T-helper 2 cell treated with Interferon-gamma antibody and Interleukin-4, amounts not matched to agents 5 μg/mL and 100 μg/mL, for 36 hours (primary cell): ENCODE results near the gene CIRBP.

Experiments
- DNase-seq: peaks from one replicate; pipeline ENCODE4 v3.0.0; 2021; ENCODE audit warnings: low spot score
- H3K27ac Mint-ChIP-seq: one replicate; pipeline ENCODE4 v1.8.0; 2021; ENCODE audit warnings: mild to moderate bottlenecking, mixed read lengths
- H3K27me3 Mint-ChIP-seq: one replicate; pipeline ENCODE4 v1.8.0; 2021; ENCODE audit warnings: low read depth, mixed read lengths
- H3K36me3 Mint-ChIP-seq: one replicate; pipeline ENCODE4 v1.8.0; 2021; ENCODE audit warnings: low read depth, mixed read lengths
- H3K4me1 Mint-ChIP-seq: one replicate; pipeline ENCODE4 v1.8.0; 2021; ENCODE audit warnings: low read depth, mixed read lengths
- H3K4me3 Mint-ChIP-seq: one replicate; pipeline ENCODE4 v1.8.0; 2022; ENCODE audit warnings: mild to moderate bottlenecking, moderate library complexity, mixed read lengths
- H3K9me3 Mint-ChIP-seq: one replicate; pipeline ENCODE4 v1.8.0; 2021; ENCODE audit warnings: mixed read lengths

CIRBP gene

DNA sequence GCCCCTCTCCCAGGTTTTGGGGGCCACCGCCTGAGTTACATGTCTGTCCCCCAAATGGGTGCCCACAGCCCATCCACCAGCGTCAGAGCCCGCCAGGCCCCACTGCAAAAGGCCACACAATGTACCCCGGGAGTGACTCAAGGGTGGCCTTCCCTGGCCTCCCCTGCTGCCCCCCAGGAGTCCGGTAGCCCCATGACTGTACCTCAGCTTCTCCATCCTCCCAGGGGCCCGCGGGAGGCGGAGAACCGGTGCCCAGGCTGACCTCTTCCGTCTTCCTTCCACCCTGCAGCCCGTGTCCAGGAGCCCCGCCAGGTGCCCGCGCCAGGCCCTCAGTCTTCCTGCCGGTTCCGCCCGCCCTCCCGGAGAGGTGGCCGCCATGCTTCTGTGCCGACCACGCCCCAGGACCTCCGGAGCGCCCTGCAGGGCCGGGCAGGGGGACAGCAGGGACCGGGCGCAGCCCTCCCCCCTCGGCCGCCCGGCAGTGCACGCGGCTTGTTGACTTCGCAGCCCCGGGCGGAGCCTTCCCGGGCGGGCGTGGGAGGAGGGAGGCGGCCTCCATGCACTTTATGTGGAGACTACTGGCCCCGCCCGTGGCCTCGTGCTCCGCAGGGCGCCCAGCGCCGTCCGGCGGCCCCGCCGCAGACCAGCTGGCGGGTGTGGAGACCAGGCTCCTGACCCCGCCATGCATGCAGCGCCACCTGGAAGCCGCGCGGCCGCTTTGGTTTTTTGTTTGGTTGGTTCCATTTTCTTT is 41.7 kb upstream of the CIRBP start:
- no peak for DNase-seq
- Mint-ChIP-seq H3K36me3 (no peaks in the 10 kb centered on the region), H3K27me3 (no peaks in the 10 kb centered on the region), H3K9me3 (no peaks in the 10 kb centered on the region), H3K4me3 (no peak overlapping the region), H3K27ac (no peak overlapping the region), H3K4me1 (no peaks in the 10 kb centered on the region)

DNA sequence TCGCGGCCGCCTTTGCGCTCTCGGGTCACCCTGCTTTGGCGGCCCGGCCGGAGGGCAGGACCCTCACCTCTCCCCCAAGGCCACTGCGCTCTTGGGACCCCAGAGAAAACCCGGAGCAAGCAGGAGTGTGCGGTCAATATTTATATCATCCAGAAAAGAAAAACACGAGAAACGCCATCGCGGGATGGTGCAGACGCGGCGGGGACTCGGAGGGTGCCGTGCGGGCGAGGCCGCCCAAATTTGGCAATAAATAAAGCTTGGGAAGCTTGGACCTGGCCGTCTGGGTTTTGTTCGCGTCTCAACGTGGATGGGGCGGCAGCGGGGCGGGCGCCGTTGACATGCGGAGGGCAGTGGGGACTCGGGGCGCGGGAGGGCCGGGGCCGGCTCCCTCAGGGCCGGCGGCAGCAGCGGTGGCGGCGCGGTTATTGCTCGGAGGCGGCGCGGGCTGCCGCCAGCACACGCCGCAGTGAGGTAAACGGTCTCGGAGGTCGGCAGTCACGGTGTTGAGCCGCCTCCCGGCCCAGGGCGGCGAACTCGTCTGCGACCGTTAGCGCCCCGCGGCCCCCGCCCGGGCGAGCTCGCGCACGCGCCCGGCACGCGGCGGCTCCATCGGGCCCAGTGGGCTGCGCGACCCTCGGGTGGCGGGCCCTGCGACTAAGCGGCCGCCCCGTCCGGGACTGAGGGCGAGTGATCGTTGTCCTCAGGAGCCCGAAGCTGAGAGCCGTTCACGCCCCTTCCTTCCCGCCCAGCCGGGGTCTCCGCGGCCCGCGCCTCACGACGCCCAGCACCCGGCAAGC is 40.8 kb upstream of the CIRBP start:
- Mint-ChIP-seq H3K36me3 (no peaks in the 10 kb centered on the region), H3K4me1 (no peaks in the 10 kb centered on the region), H3K27ac (no peak overlapping the region), H3K9me3 (no peaks in the 10 kb centered on the region), H3K27me3 (no peaks in the 10 kb centered on the region), H3K4me3 (no peak overlapping the region)
- DNase-seq: no peak

DNA sequence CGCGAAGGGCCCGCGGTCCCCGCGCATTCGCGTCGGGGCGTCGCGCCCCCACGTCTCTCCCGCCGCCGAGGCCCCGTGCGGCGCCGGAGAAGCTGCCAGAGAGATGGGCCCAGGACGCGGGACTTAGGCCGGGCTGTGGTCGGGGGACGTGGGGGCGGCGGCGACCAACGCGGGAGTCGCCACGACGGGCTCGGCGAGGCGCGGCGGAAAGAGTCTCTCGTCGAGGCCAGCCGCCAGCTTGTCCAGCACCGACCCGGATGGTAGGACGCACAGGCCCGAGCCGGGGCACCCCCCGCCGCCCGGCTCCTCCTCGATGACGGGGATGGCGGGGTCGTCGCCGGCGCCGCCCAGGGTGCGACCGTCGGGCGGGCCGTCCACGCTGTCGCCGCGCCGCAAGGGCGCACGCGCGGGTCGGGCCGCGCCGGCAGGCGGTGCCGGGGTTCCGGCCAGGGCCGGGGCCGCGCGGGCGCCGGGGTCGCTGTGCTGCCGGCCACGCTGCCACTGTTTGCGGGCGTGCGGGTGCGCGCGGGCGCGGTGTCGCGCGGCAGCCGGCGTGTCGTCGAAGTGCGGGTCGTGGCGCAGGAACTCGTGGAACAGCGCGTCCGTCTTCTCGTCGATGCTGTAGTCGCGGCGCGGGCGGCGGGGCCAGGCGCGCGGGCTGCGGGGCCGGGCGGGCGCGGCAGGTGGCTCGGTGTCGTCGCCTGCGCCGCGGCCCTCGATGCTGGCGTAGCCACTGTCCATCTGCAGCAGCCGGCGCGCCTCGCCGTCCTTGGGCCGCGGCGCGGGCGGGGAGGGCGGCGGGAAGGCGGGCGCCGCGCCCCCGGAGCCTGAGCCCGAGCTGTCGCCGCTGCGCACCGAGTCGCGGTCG is 39.8 kb upstream of the CIRBP start:
- no peak overlapping the region for H3K27ac Mint-ChIP-seq
- no peaks in the 10 kb centered on the region for H3K9me3 Mint-ChIP-seq
- H3K4me3 Mint-ChIP-seq: no peak overlapping the region
- DNase-seq: no peak
- no peaks in the 10 kb centered on the region for H3K36me3 Mint-ChIP-seq
- no peaks in the 10 kb centered on the region for H3K4me1 Mint-ChIP-seq
- no peaks in the 10 kb centered on the region for H3K27me3 Mint-ChIP-seq

DNA sequence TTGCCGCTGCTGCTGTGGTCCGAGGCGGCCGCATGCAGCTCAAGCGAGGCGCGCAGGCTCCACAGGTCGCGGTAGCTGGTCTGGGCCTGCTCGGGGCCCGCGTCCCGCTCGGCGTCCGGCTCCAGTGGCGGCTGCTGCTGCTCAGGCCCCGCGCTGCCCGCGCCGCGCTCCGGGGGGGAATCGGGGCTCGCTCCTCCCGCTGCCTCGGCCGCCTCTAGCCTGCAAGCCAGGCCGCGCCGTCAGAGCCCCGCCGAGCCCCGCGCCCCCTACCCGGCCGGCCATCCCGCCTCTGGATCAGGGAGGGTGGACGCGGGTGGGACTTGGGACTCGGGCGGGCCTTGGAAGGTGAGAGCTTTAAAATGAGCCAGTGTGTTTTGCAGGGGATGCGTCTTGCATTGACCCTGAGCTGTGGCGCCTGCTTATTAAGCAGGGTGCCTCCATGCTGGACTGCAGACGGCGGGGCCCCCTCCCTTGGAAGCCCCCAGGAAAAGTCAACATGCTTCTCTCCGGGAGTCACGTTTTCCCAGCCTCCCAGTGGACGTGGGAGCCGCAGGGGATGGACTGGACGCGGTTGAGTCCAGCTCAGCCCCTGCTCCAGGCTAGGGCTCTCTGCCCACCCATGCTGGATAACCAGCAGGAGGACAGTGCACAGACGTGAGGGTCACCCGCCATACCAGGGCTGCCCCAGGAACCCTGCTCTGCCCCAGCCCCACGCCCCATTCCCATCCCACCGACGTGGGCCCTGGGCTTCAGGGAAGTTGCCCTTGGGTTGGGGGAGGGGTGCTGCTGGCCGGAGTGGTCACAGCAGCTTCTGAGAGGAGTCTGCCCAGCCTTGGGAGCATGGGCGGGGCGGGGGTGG is 39.0 kb upstream of the CIRBP start:
- DNase-seq: no peak
- Mint-ChIP-seq H3K4me1 (no peaks in the 10 kb centered on the region), H3K36me3 (no peaks in the 10 kb centered on the region), H3K9me3 (no peaks in the 10 kb centered on the region), H3K27me3 (no peaks in the 10 kb centered on the region), H3K4me3 (no peak overlapping the region), H3K27ac (no peak overlapping the region)

DNA sequence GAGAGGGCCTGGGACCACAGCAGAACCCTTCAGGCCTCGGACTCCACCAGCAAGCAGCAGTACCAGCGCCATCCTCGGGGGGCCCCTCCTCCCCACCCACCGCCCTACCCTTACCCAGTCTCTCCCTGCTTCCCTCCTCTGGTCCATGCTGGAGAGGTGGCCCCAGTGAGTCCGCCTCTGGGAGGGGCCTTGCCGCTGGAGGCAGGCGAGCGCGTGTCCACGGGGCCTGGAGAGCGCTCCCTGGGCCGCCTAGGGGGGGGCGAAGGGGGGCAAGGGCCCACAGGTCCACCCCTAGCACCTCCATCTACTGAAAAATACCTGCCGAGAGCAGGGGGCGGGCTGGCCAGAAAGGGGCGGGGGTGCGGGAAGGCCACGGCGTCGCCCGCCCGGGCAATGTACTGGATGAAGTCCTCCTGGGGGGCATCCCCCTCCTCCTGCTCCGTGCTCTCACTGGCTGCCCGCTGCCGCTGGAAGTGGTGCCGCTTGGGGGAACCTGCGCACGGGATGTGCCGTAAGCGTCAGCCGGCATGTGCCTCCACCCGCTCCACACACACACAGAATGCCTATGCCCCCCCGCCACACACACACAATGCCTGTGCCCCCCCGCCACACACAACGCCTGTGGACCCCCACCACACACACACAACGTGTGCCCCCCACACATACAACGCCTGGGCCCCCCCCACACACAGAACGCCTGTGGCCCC is 38.2 kb upstream of the CIRBP start:
- Mint-ChIP-seq H3K4me1 (no peaks in the 10 kb centered on the region), H3K27ac (no peak overlapping the region)

DNA sequence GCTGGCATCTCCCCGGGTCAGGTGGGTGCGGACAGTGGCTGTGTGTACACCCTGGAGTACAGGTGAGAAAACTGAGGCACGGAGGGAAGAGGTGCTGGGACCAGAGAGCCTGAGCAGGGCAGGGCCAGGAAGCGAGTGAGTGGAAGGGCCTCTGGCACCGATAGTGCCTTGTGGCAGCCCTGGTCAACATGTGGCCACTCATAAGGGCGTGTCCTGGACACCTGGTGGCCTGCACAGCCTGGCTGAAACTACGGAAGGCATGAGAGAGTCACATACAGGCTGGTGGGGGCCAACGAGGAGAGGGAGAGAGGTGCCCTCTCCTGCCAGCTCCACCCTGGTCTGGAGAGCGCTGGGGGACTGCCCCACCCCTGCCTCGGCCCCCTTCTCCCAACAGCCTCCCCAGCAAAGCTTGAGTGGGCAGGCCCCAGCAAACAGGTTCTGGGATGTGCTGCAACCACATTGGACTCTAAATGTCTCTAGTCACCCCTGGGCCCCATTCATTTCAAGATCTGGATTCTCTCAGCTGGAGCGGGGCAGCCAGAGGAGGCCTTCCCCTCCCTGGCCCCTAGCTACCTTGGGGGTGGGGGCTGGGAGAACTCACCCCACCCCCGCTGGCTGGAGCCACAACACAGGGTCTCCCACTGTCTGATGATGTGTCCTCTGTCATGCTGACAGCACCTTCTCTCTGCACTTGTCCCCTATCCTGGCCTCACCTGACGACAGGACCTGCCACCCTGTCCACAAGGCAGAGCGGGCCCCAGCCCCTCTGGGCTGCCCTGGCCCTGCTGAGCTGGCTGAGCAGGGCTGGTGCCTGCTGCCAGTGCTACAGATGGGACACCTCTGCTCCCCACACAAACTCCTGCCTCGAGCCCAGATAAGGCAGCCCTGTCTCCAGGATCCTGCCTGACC is 37.1 kb upstream of the CIRBP start:
- H3K27me3 Mint-ChIP-seq: peaks cover 5% of the 10 kb centered on the region
- no peaks in the 10 kb centered on the region for H3K36me3 Mint-ChIP-seq
- peak overlapping the region; percentile 31 for H3K27ac Mint-ChIP-seq
- H3K4me1 Mint-ChIP-seq: no peaks in the 10 kb centered on the region
- H3K9me3 Mint-ChIP-seq: no peaks in the 10 kb centered on the region
- no peak for DNase-seq
- no peak overlapping the region for H3K4me3 Mint-ChIP-seq

More for the DNA sequence above, 38.2 kb upstream of the CIRBP start:
- Mint-ChIP-seq H3K4me3 (no peak overlapping the region), H3K27me3 (peaks cover under 1% of the 10 kb centered on the region), H3K9me3 (no peaks in the 10 kb centered on the region), H3K36me3 (no peaks in the 10 kb centered on the region)
- DNase-seq: no peak

DNA sequence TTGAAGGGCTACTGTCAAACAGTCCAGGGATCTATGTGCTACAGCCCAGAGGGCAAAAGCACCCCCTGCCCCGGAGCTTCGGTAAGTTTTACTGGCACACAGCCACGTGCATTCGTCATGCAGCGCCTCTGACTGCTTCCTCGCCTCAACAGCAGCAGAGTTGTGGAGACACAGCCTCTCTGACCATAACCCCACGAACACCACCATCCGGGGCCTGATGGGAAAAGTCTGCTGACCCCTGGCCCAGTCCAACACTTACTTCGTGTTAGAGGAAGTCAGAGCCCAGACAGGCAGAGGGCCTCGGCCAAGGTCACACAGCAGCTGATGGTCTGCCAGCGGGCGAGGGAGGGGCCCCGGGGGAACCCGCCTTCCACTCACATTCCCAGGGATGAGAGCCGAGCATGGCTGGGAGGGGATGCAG is 36.5 kb upstream of the CIRBP start:
- no peak for DNase-seq
- H3K9me3 Mint-ChIP-seq: no peaks in the 10 kb centered on the region
- H3K27me3 Mint-ChIP-seq: peaks cover 5% of the 10 kb centered on the region
- H3K27ac Mint-ChIP-seq: no peak overlapping the region
- no peak overlapping the region for H3K4me3 Mint-ChIP-seq
- H3K4me1 Mint-ChIP-seq: no peaks in the 10 kb centered on the region
- H3K36me3 Mint-ChIP-seq: no peaks in the 10 kb centered on the region

DNA sequence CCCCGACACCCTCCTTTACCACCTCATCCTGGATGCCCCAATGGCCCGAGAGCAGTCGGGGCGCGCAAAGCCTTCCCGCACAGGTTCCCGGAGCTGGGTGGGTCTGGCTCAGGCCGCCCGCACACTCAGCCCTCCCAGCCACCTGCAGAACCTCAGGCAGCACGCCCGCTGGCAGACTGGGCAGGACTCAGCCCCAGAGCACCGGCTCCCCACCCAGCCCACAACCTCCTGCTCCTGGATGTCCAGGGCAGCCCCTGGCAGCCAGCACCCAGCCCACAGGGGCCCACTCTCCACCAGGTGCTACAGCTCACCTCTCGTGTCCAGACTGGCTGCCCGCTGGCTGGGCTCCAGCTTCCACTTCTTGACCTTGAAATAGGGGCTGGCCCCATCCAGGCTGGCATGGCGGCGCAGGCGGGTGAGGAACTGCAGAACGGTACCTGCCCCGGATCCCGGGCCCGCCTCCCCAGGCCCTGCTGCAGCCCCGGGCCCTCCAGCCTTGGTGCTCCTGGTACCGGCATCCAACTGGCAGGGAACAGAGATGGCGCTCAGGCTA is 35.9 kb upstream of the CIRBP start:
- no peaks in the 10 kb centered on the region for H3K36me3 Mint-ChIP-seq
- H3K27ac Mint-ChIP-seq: no peak overlapping the region
- no peaks in the 10 kb centered on the region for H3K4me1 Mint-ChIP-seq
- H3K4me3 Mint-ChIP-seq: no peak overlapping the region
- H3K9me3 Mint-ChIP-seq: no peaks in the 10 kb centered on the region
- no peak for DNase-seq
- H3K27me3 Mint-ChIP-seq: peaks cover 5% of the 10 kb centered on the region

DNA sequence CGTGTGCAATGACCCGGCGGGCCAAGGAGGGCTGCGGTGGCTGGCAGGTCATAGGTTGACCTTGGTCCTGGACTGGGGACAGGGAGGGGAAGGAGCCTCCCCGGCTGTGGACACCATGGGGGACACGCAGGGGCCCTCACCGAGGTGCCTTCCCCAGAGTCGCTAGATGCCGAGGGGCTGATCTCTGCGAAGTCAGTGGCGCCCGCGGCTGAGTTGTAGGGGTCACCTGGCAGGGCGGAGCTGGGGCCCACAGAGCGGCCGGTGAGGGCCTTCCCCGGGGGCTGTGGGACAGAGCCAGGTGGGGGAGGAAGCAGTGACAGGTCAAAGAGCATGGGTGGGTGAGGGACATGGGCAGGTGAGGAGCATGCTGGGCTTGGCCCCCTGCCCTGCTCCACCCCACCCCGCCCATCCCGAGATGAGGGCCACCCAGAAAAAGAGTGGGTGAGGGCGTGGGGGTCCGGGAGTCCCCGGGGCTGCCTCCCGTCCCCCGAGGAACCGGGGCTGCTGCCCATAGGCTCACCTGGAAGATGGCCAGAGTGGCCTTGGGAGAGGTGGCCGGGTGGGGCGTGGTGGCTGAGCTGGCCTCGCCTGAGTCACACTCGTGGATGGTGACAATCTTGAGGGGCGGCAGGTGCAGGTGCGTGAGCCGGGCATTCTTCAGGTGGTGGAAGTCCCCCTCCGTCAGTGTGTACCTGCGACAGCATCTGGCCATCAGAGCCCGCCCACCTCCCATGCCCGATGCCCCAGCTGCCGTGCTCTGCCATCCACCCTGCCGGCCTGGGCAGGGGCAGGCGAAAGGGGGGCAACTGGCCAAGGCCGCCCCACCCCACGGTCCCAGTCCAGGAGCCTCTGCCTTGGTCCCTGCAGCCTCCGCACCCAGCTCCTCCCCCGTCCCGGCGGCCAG is 34.8 kb upstream of the CIRBP start:
- Mint-ChIP-seq H3K36me3 (no peaks in the 10 kb centered on the region), H3K9me3 (no peaks in the 10 kb centered on the region), H3K4me1 (peaks cover 5% of the 10 kb centered on the region), H3K4me3 (no peak overlapping the region), H3K27ac (no peak overlapping the region), H3K27me3 (peaks cover 15% of the 10 kb centered on the region)
- DNase-seq: no peak

DNA sequence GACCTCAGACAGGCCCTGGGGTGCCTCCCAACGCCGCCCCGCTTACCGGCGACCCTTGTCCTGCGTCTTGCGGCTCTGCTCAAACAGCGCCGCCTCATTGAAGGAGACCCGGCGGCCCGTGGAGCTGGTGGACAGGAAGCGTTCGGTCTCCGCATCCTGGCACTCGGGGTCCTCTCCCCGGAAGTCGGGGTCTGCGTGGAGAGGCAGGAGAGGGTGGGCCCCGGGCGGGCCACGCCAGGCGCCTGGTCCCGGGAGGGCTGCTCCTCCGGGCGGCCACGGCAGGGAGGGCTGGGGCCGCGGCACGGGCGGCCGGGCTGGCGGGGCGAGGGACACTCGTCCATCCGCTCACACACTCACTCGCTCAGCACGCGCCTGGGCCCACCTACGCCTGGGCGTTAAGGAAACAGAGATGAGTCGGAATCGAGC is 34.2 kb upstream of the CIRBP start:
- peaks cover 17% of the 10 kb centered on the region for H3K27me3 Mint-ChIP-seq
- no peak for DNase-seq
- H3K27ac Mint-ChIP-seq: no peak overlapping the region
- peaks cover 5% of the 10 kb centered on the region for H3K4me1 Mint-ChIP-seq
- no peaks in the 10 kb centered on the region for H3K9me3 Mint-ChIP-seq
- H3K36me3 Mint-ChIP-seq: no peaks in the 10 kb centered on the region
- H3K4me3 Mint-ChIP-seq: no peak overlapping the region
